Naive B cell (primary cell): ENCODE results near the gene AK4. TPM values are rescaled to one million over a fixed set of nuclear protein-coding genes. Genes with fewer than 3 reads are reported as not detected.

Source experiments
- ATAC-seq, 2 donors: fragments of 150-1000 bp; cut with Tn5 transposase; 2 replicates each; pipeline ENCODE4 v1.10.0; 2021; ENCODE audit warnings: low read depth in 2 of 2, mild to moderate bottlenecking in 2 of 2, moderate library complexity in 2 of 2
- DNase-seq: peaks from one replicate; pipeline ENCODE4 v3.0.0; 2022
- H3K27ac Mint-ChIP-seq, 6 donors: one replicate each; pipeline ENCODE4 v1.8.0; 2020 to 2022; ENCODE audit warnings: mild to moderate bottlenecking in 6 of 6, mixed read lengths in 6 of 6, moderate library complexity in 5 of 6, inconsistent platforms in 2 of 6
- H3K27me3 Mint-ChIP-seq, 3 donors: one replicate each; pipeline ENCODE4 v1.8.0; 2021 to 2022; ENCODE audit warnings: mixed read lengths in 3 of 3, mild to moderate bottlenecking in 1 of 3
- H3K36me3 Mint-ChIP-seq, 2 donors: one replicate each; pipeline ENCODE4 v1.8.0; 2020 to 2022; ENCODE audit warnings: mixed read lengths in 2 of 2, inconsistent platforms in 1 of 2, mild to moderate bottlenecking in 1 of 2
- H3K4me1 Mint-ChIP-seq, 3 donors: one replicate each; pipeline ENCODE4 v1.8.0; 2020 to 2022; ENCODE audit warnings: mixed read lengths in 3 of 3, inconsistent platforms in 1 of 3, mild to moderate bottlenecking in 1 of 3, moderate library complexity in 1 of 3
- H3K4me3 Mint-ChIP-seq, 8 donors: one replicate each; pipeline ENCODE4 v1.8.0; 2020 to 2022; ENCODE audit warnings: mild to moderate bottlenecking in 8 of 8, mixed read lengths in 8 of 8, moderate library complexity in 8 of 8, inconsistent platforms in 2 of 8
- H3K9me3 Mint-ChIP-seq, 7 donors: one replicate each; pipeline ENCODE4 v1.8.0; 2020 to 2022; ENCODE audit warnings: mixed read lengths in 7 of 7, mild to moderate bottlenecking in 5 of 7, inconsistent platforms in 2 of 7, moderate library complexity in 1 of 7
- polyA plus RNA-seq, 6 donors: library from polyadenylated mRNA; unstranded; fragments of 300-500 nt; fragmentation: Illumina TruSeq; gene quantifications; one replicate each; pipeline ENCODE4 v1.2.3, GENCODE V29; 2021; ENCODE audit warnings: low read depth in 6 of 6

The AK4 gene
- polyA plus RNA-seq, 6 donors from 2014 or later: 0.04 to 0.33 (median 0.26) TPM; not detected in 3

DNA sequence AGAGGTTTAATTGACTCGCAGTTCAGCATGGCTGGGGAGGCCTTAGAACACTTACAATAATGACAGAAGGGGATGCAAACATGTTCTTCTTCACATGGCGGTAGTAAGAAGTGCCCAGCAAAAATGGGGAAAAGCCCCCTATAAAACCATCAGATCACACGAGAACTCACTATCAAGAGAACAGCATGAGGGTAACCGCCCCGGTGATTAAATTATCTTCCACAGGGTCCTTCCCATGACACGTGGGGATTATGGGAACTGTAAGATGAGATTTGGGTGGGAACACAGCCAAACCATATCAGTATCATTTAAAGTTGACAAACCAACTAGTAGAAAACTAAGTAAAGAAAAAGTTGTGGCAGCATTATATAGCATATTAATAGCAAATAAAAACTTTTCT lies 90.0 kb downstream of the AK4 start:
- Mint-ChIP-seq H3K27ac (no peak overlapping the region), H3K4me1 (no peaks in the 10 kb centered on the region), H3K27me3 (peaks cover 6 to 46% (median 27%) of the 10 kb centered on the region in 3 donors), H3K4me3 (no peak overlapping the region), H3K9me3 (peaks cover 0 to 36% (median 14%) of the 10 kb centered on the region in 7 donors), H3K36me3 (peaks cover 0 to 14% of the 10 kb centered on the region in 2 donors)
- DNase-seq (no peak), ATAC-seq (no peak)

DNA sequence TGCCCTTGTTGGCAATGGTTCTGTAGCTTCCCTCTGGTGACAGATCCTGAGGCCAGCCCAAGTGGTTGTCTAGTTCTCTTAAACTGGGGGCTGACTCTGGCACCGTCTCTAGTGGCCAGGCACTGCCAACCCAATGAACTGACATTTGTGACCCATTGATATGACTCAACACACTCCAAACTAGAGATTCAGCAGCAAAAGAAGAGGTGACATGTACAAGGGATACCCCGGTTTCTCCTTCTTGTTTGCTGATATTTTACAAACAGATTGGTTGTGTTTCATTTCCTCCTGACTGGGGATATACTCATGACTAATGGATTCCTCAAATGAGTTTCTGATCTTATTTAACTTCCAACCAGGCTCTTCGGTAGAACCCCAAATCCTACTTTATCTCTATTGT lies 95.5 kb downstream of the AK4 start:
- peaks cover 6 to 43% (median 35%) of the 10 kb centered on the region in 3 donors for H3K27me3 Mint-ChIP-seq
- ATAC-seq (no peak), DNase-seq (no peak)
- H3K4me1 Mint-ChIP-seq: no peaks in the 10 kb centered on the region
- no peak overlapping the region for H3K4me3 Mint-ChIP-seq
- peak overlapping the region in 1 of 6 donors; percentile 13 for H3K27ac Mint-ChIP-seq
- peaks cover 0 to 10% (median 0%) of the 10 kb centered on the region in 7 donors for H3K9me3 Mint-ChIP-seq
- H3K36me3 Mint-ChIP-seq: no peaks in the 10 kb centered on the region

- Mint-ChIP-seq H3K9me3 (peaks cover 0 to 5% (median 0%) of the 10 kb centered on the region in 7 donors), H3K27ac (no peak overlapping the region), H3K27me3 (peaks cover 0 to 35% (median 33%) of the 10 kb centered on the region in 3 donors), H3K36me3 (no peaks in the 10 kb centered on the region), H3K4me3 (no peak overlapping the region), H3K4me1 (no peaks in the 10 kb centered on the region)
- DNase-seq (no peak), ATAC-seq (no peak)
These were observed 97.3 kb downstream of the AK4 start for GRCh38 chr1:65245295-65245694.

DNA sequence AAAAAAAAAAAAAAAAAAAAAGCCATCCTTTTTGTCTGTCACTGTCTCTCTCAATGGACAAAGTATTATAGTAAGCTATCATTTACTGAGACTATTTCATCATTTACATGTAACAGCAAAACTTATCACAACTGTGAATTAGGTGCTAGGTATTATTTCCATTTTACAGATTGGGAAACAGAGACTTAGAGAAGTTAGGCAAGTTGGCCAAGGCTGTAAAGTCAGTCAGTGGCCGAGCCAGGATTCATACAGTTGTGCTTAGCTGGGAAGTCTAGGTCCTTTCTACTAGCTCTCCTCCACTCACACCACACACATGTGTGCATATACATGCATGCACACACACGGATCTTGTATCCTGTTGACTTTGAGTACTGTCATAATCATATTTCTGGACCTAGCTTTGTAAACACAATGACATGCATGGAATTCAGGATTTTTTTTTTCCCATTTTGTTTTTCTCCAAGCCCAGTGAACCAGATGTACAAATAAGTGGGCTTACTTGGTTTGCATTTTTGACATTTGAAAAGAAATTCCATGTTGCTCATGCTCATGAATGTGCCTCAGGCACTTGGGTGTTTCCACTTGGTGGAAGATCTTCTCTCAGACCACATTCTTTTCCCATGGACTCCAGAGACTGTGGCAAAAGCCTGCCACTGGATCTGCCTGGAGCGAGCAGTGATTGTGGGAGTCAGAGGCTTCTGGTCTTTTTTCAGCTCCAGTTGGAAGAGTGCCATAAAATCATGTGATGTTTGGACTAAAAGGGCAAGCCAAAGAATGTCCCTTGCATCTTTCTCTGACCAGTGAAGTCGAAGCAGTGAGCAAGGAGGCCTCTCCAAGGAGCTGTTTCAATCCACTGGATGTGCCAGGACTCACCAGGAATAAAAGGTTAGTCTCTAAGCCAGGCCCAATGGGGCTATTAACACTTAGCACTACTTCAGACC lies 99.7 kb downstream of the AK4 start:
- H3K36me3 Mint-ChIP-seq: no peaks in the 10 kb centered on the region
- no peak overlapping the region for H3K27ac Mint-ChIP-seq
- no peaks in the 10 kb centered on the region for H3K4me1 Mint-ChIP-seq
- no peak for ATAC-seq
- no peak overlapping the region for H3K4me3 Mint-ChIP-seq
- no peak for DNase-seq
- H3K9me3 Mint-ChIP-seq: no peaks in the 10 kb centered on the region
- H3K27me3 Mint-ChIP-seq: peaks cover under 1 to 29% (median 28%) of the 10 kb centered on the region in 3 donors

- DNase-seq: no peak
- Mint-ChIP-seq H3K36me3 (no peaks in the 10 kb centered on the region), H3K9me3 (no peaks in the 10 kb centered on the region), H3K27me3 (peaks cover 14 to 33% (median 18%) of the 10 kb centered on the region in 3 donors), H3K27ac (no peak overlapping the region), H3K4me1 (peaks cover 11 to 15% (median 12%) of the 10 kb centered on the region in 3 donors), H3K4me3 (no peak overlapping the region)
- no peak for ATAC-seq
These were observed 102.8 kb downstream of the AK4 start for GRCh38 chr1:65250826-65251225.

DNA sequence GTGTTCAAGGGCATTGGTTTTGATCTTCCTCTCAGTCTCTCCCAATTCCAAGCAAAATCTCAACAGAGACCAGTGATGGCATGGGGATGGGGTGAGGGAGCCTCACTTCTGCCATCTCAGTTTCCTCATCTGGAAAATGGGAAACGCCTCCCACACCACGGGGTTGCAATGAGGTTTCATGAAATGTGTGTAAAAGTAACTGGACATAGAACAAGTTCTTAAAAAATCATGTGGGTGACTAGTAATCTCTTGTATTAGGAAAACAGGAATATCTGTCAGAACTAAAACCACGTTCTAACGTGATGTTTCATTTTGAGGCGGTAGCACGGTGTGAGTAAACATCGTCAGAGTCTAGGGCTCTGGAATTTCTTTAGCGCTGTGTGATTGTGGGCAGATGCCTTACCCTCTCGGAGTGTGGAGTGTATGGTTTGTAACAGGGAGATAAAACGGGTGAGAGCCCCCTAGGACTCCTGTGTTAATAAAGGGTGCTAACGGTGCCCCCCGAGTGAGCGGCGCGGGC lies 105.9 kb downstream of the AK4 start:
- no peaks in the 10 kb centered on the region for H3K36me3 Mint-ChIP-seq
- H3K27me3 Mint-ChIP-seq: peaks cover 8 to 28% (median 19%) of the 10 kb centered on the region in 3 donors
- peaks cover 11 to 15% (median 12%) of the 10 kb centered on the region in 3 donors for H3K4me1 Mint-ChIP-seq
- DNase-seq: no peak
- H3K4me3 Mint-ChIP-seq: peak overlapping the region; percentile 78 to 92 (median 88)
- peak overlapping the region in 4 of 6 donors; percentile 47 to 83 (median 72) for H3K27ac Mint-ChIP-seq
- ATAC-seq: no peak
- no peaks in the 10 kb centered on the region for H3K9me3 Mint-ChIP-seq

DNA sequence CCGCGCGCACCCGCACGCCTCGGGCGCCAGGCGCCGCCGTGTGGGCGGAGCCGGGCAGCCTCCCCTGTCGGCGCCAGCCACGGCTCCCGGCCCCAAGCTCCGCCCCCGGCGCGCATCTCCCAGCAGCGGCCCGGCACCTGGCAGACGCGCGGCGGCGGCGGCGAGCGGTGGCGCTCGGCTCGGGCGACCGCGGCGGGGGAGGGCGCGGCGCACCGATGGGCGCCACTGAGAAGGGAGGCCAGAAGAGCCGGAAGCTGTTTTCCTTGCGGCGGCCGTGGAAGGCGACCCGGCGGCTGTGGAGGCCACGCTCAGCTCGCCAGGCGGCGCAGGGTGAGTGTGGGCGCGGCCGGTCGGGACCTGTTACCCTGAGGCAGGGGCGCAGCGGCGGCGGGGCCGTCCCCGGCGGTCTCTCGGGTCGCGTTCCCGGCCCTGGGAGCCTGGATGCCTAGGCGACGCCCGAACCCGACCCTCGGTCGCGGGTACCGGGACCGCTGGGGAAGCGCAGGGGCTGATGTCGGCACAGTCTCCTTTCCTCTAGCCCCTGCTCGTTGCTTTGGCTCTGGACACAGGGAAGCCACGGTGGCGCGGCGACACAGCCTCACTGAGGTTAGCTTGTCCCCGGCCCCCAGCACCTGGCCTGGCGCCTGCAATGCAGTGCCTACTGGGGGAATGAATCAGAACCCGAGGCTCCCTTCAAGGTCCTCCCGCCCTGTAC lies 106.5 kb downstream of the AK4 start:
- Mint-ChIP-seq H3K4me3 (peak overlapping the region; percentile 78 to 98 (median 92)), H3K4me1 (peaks cover 11 to 15% (median 12%) of the 10 kb centered on the region in 3 donors), H3K9me3 (no peaks in the 10 kb centered on the region), H3K27me3 (peaks cover 8 to 28% (median 19%) of the 10 kb centered on the region in 3 donors), H3K27ac (peak overlapping the region in 3 of 6 donors; percentile 2 to 97 (median 82)), H3K36me3 (no peaks in the 10 kb centered on the region)
- peak; percentile 82 for DNase-seq
- ATAC-seq: peak; percentile 96

DNA sequence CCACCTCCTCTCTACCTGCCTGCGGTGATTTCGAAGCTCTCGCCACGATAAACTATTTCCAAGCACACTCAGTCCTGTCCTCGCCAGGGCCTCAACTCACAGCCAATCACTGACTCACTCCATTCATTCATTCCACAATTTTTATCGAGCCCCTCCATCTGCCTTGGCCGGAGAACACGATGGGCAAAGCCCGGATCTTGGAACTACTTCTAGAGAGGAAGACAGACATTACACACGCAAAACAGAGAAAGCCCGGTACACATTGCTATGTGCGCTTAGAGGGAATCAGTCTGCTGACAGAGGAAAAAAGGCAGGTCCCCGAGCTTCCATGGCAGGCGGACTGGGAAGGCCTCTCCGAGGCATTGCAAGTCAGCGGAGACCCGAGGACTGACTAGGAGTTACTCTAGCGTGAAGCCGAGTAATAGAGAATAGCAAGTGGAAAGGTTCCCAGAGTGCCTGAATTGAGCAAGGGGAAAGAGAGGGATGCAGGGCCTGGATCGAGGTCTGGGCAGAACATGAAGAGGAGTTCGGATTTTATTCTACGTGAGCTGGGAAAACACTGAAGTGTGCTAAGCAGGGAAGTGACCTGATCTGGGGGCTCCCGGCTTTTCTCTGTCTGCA lies 107.1 kb downstream of the AK4 start:
- no peaks in the 10 kb centered on the region for H3K9me3 Mint-ChIP-seq
- H3K4me1 Mint-ChIP-seq: peaks cover 11 to 15% (median 12%) of the 10 kb centered on the region in 3 donors
- H3K36me3 Mint-ChIP-seq: no peaks in the 10 kb centered on the region
- DNase-seq (no peak), ATAC-seq (no peak)
- peak overlapping the region; percentile 78 to 98 (median 92) for H3K4me3 Mint-ChIP-seq
- H3K27me3 Mint-ChIP-seq: peaks cover 8 to 28% (median 19%) of the 10 kb centered on the region in 3 donors
- H3K27ac Mint-ChIP-seq: peak overlapping the region in 4 of 6 donors; percentile 2 to 97 (median 83)

DNA sequence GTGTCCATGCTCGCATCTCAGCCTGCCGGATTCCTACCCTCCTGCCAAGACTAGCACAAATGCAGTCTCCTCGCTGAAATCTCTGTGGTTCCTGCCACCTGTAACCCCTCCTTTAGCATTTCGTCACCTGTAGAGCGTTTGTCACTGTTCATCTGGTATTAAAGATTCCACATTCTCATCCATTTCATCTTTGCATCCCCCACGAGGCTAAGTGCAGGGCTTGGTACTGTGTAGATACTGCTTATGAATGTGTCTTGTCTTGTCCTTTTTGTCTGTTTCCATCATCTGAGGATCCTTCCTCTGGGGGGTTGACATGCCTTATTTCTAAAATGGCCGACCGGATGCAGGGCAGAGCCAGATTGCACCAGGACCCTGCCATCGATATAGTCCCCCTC lies 107.7 kb downstream of the AK4 start:
- Mint-ChIP-seq H3K36me3 (no peaks in the 10 kb centered on the region), H3K9me3 (no peaks in the 10 kb centered on the region), H3K4me3 (peak overlapping the region in 6 of 8 donors; percentile 36 to 98 (median 90)), H3K27ac (no peak overlapping the region), H3K4me1 (peaks cover 11 to 15% (median 12%) of the 10 kb centered on the region in 3 donors), H3K27me3 (peaks cover 8 to 29% (median 19%) of the 10 kb centered on the region in 3 donors)
- DNase-seq (no peak), ATAC-seq (no peak)

DNA sequence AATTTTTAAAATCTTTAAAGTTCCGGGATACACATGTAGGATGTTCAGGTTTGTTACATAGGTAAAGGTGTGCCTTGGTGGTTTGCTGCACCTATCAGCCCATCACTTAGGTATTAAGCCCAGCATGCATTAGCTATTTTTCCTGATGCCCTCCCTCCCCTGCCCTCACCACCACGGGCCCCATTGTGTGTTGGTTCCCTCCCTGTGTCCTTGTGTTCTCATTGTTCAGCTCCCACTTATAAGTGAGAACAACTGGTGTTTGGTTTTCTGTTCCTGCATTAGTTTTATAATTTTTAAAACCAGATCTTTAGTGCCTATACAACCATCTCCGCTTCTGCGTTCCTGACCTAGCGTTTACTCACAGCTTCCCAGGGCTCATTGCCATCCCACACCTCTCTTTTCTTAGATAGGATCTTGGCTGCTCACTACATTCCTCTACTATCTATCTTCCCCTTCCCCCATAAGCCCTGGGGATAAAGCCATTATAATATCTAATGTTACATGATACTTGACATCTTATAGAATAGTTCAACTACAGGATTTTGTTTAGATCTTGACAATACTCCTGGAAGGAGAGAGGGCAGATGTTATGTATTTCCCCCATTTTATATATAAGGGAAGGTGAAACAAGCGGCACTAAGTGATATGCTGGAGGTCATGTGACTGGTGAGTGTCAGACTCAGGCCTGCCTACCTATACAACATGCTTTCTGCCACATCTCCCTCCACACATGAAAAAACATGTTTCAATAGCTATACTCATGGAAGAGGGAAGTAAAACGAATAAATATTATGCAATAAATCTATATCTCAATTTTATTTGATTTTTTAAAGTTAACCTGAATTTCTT lies 109.1 kb downstream of the AK4 start:
- DNase-seq (no peak), ATAC-seq (no peak)
- Mint-ChIP-seq H3K27ac (peak overlapping the region in 2 of 6 donors; percentile 0 to 43), H3K4me1 (peaks cover 11 to 15% (median 12%) of the 10 kb centered on the region in 3 donors), H3K4me3 (peak overlapping the region in 1 of 8 donors; percentile 6), H3K9me3 (no peaks in the 10 kb centered on the region), H3K27me3 (peaks cover 8 to 29% (median 19%) of the 10 kb centered on the region in 3 donors), H3K36me3 (no peaks in the 10 kb centered on the region)

DNA sequence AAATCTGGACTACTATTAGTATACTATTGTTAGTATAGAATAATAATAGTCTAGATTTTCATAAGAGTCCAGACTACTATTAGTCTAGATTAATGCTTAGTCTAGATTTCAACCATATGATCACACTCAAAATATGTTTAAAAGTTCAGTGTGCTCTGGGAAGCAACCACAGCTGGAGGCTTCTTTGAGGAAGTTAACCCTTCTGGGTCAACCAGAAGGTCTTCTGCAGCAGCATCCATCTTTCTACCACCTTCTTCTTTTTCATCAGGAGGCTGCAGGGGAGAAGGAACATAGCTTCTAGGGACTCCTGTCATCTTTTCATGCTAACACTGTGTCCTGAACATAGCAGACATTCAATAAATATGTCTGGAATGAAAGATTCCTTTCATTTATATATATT lies 110.1 kb downstream of the AK4 start:
- DNase-seq: no peak
- no peaks in the 10 kb centered on the region for H3K36me3 Mint-ChIP-seq
- no peak overlapping the region for H3K4me3 Mint-ChIP-seq
- no peaks in the 10 kb centered on the region for H3K9me3 Mint-ChIP-seq
- H3K27ac Mint-ChIP-seq: no peak overlapping the region
- H3K4me1 Mint-ChIP-seq: peaks cover 11 to 15% (median 12%) of the 10 kb centered on the region in 3 donors
- no peak for ATAC-seq
- H3K27me3 Mint-ChIP-seq: peaks cover 2 to 29% (median 18%) of the 10 kb centered on the region in 3 donors

GRCh38 chr1:65259816-65260215 lies 111.8 kb downstream of the AK4 start:
- Mint-ChIP-seq H3K9me3 (no peaks in the 10 kb centered on the region), H3K27me3 (peaks cover 8 to 39% (median 18%) of the 10 kb centered on the region in 3 donors), H3K36me3 (no peaks in the 10 kb centered on the region), H3K4me1 (peaks cover 9 to 15% (median 11%) of the 10 kb centered on the region in 3 donors), H3K27ac (no peak overlapping the region), H3K4me3 (no peak overlapping the region)
- DNase-seq (no peak), ATAC-seq (no peak)
